Endothelial cell (in vitro differentiated cells): ENCODE data around the gene ADAP1. TPM values are rescaled to one million over a fixed set of nuclear protein-coding genes. Genes with fewer than 3 reads are reported as not detected.

Experiments
- DNase-seq: peaks from one replicate; pipeline ENCODE4 v3.0.0; 2021; ENCODE audit warnings: low spot score
- H3K27ac Mint-ChIP-seq: one replicate; pipeline ENCODE4 v1.8.0; 2021; ENCODE audit warnings: mixed read lengths, inconsistent platforms; ENCODE audit not compliant: unreplicated experiment
- H3K27me3 Mint-ChIP-seq: one replicate; pipeline ENCODE4 v1.8.0; 2021; ENCODE audit warnings: mild to moderate bottlenecking, moderate library complexity, mixed read lengths, inconsistent platforms; ENCODE audit not compliant: unreplicated experiment
- H3K36me3 Mint-ChIP-seq: one replicate; pipeline ENCODE4 v1.8.0; 2021; ENCODE audit warnings: mild to moderate bottlenecking, low read depth, mixed read lengths, inconsistent platforms; ENCODE audit not compliant: unreplicated experiment
- H3K4me1 Mint-ChIP-seq: one replicate; pipeline ENCODE4 v1.8.0; 2021; ENCODE audit warnings: mild to moderate bottlenecking, mixed read lengths, inconsistent platforms; ENCODE audit not compliant: unreplicated experiment
- H3K4me3 Mint-ChIP-seq: one replicate; pipeline ENCODE4 v1.8.0; 2021; ENCODE audit warnings: mild to moderate bottlenecking, mixed read lengths, inconsistent platforms; ENCODE audit not compliant: unreplicated experiment
- H3K9me3 Mint-ChIP-seq: one replicate; pipeline ENCODE4 v1.8.0; 2021; ENCODE audit warnings: mixed read lengths, inconsistent platforms; ENCODE audit not compliant: unreplicated experiment
- total RNA-seq: library from RNA; stranded (reverse); fragmentation: NEBNext Ultra II Directional; extraction: Animal tissue kit (Norgen Biotek cat#: 25700); gene quantifications from one replicate; pipeline ENCODE4 v1.2.1, GENCODE V29; 2021; ENCODE audit not compliant: unreplicated experiment
- TF ChIP-seq, protein P1 (sequence below): fragments of 200-600 bp; sonication (generic); IDR thresholded peaks from one replicate; pipeline ENCODE4 v1.5.0; 2021; ENCODE audit warnings: antibody characterized with exemption; ENCODE audit not compliant: unreplicated experiment

The ADAP1 gene
- total RNA-seq, 1 donor from 2014 or later, result 1.7 TPM

DNA sequence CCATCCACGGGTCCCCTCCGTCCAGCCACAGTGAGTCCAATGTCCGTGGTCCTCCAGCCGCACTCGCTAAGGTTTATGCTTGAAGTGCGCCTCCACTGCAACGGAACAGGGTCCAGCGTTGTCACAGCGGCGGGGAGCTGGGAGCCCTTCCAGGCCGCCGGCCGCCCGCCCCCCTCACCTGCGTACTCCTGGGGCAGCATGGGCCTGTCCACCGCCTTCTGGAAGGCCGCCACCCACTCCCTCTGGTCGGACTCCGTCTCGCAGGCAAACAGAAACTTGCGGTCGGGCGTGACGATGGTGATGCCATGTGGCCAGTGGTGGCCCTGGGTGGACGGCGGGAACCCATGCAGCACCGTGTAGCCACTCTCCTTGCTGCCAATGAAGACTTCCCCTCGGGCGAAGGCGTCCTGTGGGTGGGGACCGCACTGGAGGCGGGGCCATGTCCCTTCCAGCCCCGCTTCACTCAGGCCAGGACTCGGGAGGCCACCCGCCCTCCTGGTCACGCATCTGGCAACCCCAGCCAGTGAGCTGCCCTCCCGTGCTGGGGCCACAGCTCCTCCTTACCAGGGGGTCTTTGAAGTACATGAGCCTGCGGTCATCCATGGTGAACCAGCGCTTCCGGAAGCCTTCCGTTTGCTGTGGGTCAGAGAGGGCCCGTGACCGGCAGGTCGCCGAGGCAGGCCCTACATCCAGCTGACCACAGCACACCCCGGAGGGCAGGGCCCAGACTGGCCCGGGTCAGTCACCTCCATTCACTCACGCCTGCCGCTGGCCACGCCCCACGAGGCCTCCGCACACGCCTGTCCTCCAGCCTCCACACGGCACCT lies 55.4 kb downstream of the ADAP1 start:
- Mint-ChIP-seq H3K4me3 (no peak overlapping the region), H3K36me3 (peaks cover 10% of the 10 kb centered on the region), H3K27ac (no peak overlapping the region), H3K9me3 (no peaks in the 10 kb centered on the region), H3K27me3 (peaks cover 12% of the 10 kb centered on the region), H3K4me1 (no peaks in the 10 kb centered on the region)
- DNase-seq, result no peak
- TF ChIP-seq, protein P1, sequence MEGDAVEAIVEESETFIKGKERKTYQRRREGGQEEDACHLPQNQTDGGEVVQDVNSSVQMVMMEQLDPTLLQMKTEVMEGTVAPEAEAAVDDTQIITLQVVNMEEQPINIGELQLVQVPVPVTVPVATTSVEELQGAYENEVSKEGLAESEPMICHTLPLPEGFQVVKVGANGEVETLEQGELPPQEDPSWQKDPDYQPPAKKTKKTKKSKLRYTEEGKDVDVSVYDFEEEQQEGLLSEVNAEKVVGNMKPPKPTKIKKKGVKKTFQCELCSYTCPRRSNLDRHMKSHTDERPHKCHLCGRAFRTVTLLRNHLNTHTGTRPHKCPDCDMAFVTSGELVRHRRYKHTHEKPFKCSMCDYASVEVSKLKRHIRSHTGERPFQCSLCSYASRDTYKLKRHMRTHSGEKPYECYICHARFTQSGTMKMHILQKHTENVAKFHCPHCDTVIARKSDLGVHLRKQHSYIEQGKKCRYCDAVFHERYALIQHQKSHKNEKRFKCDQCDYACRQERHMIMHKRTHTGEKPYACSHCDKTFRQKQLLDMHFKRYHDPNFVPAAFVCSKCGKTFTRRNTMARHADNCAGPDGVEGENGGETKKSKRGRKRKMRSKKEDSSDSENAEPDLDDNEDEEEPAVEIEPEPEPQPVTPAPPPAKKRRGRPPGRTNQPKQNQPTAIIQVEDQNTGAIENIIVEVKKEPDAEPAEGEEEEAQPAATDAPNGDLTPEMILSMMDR, result no peak

DNA sequence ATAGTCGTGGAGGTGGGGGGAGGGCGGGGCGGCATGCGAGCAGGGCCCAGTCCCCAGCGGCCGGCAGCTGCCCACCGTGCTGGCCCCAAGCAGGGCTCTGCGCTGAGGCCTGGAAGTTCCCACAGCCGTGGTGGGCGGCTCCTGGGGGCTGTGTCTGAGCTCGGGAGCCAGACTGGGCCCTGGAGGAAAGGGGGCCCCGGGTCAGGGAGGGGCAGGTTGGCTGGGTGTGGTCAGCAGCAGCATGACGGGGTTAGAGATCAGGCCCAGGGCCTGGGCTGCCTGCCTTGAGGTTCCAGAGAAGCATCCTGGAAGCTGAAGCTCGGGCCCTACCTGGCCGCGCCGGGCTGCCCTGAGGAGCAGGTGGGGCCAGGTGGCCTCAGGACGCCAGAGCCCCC lies 56.0 kb downstream of the ADAP1 start:
- TF ChIP-seq, protein P1, result no peak
- Mint-ChIP-seq H3K4me3 (no peak overlapping the region), H3K4me1 (no peaks in the 10 kb centered on the region), H3K36me3 (peaks cover 10% of the 10 kb centered on the region), H3K9me3 (no peaks in the 10 kb centered on the region), H3K27ac (no peak overlapping the region), H3K27me3 (peaks cover 10% of the 10 kb centered on the region)
- no peak for DNase-seq

DNA sequence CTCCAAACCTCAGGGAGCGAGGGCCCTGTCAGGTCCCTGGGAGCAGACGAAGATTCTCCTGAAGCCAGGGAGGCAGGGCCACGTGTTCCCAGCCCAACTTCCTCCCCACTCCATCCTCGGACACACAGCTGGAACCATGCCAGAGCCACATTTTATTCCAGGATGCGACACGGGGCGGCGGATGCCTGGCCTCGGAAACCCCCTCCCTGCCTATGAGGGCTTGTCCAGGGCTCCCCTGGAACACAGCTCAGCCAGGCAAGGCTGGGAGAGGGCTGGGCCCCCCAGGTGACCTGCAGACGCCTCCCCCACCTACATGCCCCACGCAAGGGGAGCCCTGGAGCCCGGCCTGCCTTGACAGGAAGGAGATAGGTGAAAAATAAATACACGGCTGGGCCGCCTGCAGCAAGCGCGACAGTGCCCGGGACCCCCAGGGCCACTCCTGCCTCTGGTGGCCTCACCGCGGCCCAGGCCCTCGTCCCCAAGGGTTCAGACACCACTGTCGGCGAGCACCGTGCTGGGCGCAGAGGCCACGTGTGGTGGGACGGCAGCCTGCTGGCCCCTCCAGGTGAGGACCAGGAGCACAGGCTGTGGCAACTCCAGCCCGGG lies 56.6 kb downstream of the ADAP1 start:
- DNase-seq, result no peak
- H3K27me3 Mint-ChIP-seq, result peaks cover 12% of the 10 kb centered on the region
- peaks cover 12% of the 10 kb centered on the region for H3K36me3 Mint-ChIP-seq
- no peak overlapping the region for H3K4me3 Mint-ChIP-seq
- H3K9me3 Mint-ChIP-seq, result no peaks in the 10 kb centered on the region
- H3K27ac Mint-ChIP-seq, result no peak overlapping the region
- TF ChIP-seq, protein P1, result no peak
- no peaks in the 10 kb centered on the region for H3K4me1 Mint-ChIP-seq

DNA sequence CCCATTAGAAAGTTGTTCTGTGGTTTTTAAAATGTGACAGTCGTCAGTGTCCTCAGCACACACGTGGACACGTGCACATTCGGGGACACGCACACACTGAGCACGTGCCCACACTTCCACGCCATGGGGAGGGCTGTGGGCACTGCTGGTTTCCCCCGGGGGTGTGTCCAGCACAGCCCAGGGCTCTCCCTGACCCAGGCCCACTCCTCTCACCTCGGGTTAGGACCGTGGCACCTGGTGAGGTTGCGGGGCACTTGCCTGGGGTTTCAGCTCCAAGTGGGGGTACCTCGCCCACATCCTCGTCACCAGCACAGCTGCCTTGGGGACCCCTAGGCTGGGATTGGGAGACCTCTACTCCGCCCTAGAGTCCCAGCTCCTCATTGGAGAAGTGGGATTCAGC lies 57.4 kb downstream of the ADAP1 start:
- Mint-ChIP-seq H3K36me3 (peaks cover 20% of the 10 kb centered on the region), H3K9me3 (no peaks in the 10 kb centered on the region), H3K27ac (no peak overlapping the region), H3K4me1 (no peaks in the 10 kb centered on the region), H3K27me3 (peaks cover 12% of the 10 kb centered on the region), H3K4me3 (no peak overlapping the region)
- DNase-seq, result no peak
- TF ChIP-seq, protein P1, result no peak
